ENCODE measurements around the gene CHIT1.

Gene CHIT1

DNA sequence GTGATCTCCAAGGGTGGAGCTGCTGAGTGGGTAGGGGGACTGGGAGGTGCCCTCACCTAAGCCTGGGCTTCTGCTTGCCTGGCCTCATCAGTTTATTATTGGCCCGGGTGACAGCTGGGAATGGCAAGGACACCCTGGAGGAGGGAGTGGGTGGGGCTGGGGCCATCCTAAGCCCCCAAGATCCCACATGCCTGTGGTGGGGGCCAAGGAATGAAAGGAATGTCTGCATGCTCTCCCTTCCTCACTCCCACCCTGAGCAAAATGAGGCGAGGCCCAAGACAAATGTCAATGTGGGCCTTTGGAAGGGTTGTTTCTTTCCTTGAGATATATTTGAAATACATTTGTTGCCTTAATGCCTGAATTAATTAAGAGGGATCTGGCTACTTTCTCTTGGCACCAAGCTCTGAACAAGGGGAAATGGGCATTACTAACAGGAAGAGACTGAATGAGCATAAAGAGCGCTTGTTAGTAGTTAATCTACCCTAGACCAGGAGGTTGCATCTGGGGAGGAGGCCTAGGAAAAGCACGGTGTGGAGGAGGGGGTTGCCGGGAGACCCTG lies 23.3 kb downstream of the CHIT1 start:
- H3K4me3 ChIP-seq (ENCODE audit: low read depth, low read length) = no peak overlapping the region
- DNase-seq (ENCODE audit: low read depth) = no peak
- TF ChIP-seq, protein P1, sequence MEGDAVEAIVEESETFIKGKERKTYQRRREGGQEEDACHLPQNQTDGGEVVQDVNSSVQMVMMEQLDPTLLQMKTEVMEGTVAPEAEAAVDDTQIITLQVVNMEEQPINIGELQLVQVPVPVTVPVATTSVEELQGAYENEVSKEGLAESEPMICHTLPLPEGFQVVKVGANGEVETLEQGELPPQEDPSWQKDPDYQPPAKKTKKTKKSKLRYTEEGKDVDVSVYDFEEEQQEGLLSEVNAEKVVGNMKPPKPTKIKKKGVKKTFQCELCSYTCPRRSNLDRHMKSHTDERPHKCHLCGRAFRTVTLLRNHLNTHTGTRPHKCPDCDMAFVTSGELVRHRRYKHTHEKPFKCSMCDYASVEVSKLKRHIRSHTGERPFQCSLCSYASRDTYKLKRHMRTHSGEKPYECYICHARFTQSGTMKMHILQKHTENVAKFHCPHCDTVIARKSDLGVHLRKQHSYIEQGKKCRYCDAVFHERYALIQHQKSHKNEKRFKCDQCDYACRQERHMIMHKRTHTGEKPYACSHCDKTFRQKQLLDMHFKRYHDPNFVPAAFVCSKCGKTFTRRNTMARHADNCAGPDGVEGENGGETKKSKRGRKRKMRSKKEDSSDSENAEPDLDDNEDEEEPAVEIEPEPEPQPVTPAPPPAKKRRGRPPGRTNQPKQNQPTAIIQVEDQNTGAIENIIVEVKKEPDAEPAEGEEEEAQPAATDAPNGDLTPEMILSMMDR (IDR thresholded peaks at IDR 0.05; ENCODE audit: low read depth, low read length) = no peak
- TF ChIP-seq, protein P2, sequence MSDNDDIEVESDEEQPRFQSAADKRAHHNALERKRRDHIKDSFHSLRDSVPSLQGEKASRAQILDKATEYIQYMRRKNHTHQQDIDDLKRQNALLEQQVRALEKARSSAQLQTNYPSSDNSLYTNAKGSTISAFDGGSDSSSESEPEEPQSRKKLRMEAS (IDR thresholded peaks at IDR 0.05; ENCODE audit: low read depth, low read length) = no peak
- TF ChIP-seq MYC (IDR thresholded peaks at IDR 0.05; ENCODE audit: low read depth, low read length) = no peak
- no peak for TF ChIP-seq POLR2A (IDR thresholded peaks at IDR 0.05; ENCODE audit: extremely low read depth, insufficient read length)

DNA sequence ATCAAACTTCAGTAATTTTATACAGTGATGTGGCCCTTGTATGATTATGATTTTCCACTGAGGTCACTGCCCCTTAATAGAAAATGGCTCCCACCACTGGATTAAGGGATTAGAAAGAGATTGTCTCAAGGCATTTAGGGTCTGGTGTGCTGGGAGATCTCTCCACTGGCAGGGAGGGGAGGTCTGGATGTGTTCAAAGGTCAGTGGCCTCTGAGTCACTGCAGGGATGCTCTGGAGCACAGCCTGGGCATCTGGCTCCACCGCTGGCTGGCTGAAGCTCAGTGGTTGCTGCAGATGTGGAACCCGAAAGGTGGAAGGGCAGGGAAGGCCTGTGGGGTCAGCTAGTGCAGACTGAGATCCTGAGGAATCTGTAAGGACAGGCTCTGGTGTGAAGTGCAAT lies 24.7 kb downstream of the CHIT1 start:
- H3K4me3 ChIP-seq (ENCODE audit: low read depth, low read length) = no peak overlapping the region
- no peak for DNase-seq (ENCODE audit: low read depth)
- TF ChIP-seq MYC (IDR thresholded peaks at IDR 0.05; ENCODE audit: low read depth, low read length) (no peak), POLR2A (IDR thresholded peaks at IDR 0.05; ENCODE audit: extremely low read depth, insufficient read length) (no peak)
- TF ChIP-seq, protein P1 (IDR thresholded peaks at IDR 0.05; ENCODE audit: low read depth, low read length) = no peak
- TF ChIP-seq, protein P2 (IDR thresholded peaks at IDR 0.05; ENCODE audit: low read depth, low read length) = no peak

DNA sequence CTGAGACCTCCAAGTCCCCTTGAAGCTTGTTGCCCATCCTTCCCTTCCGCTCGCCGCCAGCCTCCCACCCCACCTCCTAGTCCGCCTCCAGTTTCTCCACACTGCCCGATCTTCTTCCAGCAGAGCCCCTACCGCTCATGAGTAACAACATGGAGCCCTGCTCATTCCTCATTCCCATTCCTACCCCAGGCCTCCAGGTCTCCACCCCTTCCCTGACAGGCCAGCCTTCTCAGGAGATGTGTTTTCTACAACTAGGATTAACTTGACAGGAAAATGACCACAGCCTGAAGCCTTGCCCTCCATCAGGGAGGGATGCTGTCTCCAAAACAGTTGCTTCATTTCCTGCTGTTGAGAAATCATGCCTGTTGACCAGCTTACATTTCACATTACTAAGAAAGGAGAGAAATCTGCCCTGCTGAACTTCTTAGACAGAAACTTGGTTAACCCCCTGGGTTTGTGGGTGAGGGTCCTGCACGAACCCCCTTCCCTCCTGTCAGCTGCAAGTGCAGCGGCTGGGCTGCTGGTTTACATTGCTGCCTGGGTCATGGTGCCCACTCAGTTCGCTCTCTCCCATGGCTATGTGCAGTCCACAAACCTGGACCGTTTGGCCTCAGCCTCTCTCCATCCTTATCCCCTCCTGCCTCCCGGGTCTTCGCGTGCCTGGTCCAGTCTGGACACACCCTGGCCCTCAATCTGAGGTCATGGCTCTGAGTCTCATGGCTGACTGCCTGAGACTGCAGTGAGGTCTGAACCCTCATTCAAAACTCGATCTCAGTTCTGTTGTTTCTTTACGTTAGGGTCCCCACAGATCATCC lies 26.8 kb downstream of the CHIT1 start:
- peak; percentile 90 for DNase-seq (ENCODE audit: low read depth)
- H3K4me3 ChIP-seq (ENCODE audit: low read depth, low read length) = no peak overlapping the region
- TF ChIP-seq, protein P2 (IDR thresholded peaks at IDR 0.05; ENCODE audit: low read depth, low read length) = no peak
- TF ChIP-seq, protein P1 (IDR thresholded peaks at IDR 0.05; ENCODE audit: low read depth, low read length) = no peak
- TF ChIP-seq MYC (IDR thresholded peaks at IDR 0.05; ENCODE audit: low read depth, low read length) (no peak), POLR2A (IDR thresholded peaks at IDR 0.05; ENCODE audit: extremely low read depth, insufficient read length) (no peak)

DNA sequence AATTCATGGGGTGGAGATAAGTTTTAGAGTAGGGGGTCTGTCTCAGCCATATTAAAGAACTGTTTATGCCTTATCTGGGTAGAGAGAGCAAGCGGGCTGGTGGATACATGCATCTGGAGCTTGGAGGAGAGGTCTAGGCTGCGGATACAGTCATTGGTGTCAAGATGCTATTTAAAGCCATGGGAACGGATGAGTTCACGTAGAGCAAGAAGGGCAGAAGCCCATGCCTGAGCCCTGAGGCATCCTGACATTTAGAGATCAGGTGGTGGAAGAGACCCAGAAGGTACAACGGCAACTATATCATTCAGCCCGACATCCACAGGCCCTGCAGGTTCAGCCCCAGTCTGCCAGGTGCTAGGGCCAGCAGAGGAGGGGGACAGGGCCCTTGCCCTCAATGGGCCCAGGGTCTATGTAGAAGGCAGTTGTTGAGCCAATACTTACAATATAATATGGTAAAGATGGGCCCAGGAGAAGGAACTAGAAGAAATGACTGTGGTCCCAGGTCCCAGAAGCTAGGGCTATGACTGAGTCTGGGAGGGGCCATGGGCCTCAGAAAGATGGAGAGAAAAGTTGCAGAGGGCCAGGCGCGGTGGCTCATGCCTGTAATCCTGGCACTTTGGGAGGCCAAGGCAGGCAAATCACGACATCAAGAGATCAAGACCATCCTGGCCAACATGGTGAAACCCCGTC lies 27.8 kb downstream of the CHIT1 start:
- TF ChIP-seq, protein P1 (IDR thresholded peaks at IDR 0.05; ENCODE audit: low read depth, low read length) = no peak
- TF ChIP-seq POLR2A (IDR thresholded peaks at IDR 0.05; ENCODE audit: extremely low read depth, insufficient read length) (no peak), MYC (IDR thresholded peaks at IDR 0.05; ENCODE audit: low read depth, low read length) (no peak)
- TF ChIP-seq, protein P2 (IDR thresholded peaks at IDR 0.05; ENCODE audit: low read depth, low read length) = no peak

DNA sequence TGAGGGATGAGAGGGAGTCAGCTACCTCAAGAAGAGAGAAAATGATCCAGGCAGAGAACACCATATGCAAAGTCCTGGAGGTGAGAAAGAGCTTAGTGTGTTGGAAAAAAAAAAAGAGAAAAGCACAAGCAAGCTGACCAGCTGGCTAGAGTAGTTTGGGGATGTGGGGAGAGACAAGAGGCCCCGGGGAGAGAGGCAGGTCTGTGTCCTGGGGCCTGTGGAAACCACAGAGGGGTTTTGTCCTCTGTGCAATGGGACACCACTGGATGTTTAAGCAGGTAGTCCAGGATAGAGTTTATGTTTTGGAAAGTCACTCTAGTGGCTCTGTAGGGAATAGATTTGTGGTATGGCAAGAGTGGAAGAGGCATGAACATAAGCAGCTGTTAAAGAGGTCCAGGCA lies 28.6 kb downstream of the CHIT1 start:
- TF ChIP-seq, protein P2 (IDR thresholded peaks at IDR 0.05; ENCODE audit: low read depth, low read length) = no peak
- TF ChIP-seq MYC (IDR thresholded peaks at IDR 0.05; ENCODE audit: low read depth, low read length) (no peak), POLR2A (IDR thresholded peaks at IDR 0.05; ENCODE audit: extremely low read depth, insufficient read length) (no peak)
- TF ChIP-seq, protein P1 (IDR thresholded peaks at IDR 0.05; ENCODE audit: low read depth, low read length) = no peak
- DNase-seq (ENCODE audit: low read depth) = peak; percentile 63
- H3K4me3 ChIP-seq (ENCODE audit: low read depth, low read length) = no peak overlapping the region

More for the DNA sequence above, 27.8 kb downstream of the CHIT1 start:
- H3K4me3 ChIP-seq (ENCODE audit: low read depth, low read length) = no peak overlapping the region
- DNase-seq (ENCODE audit: low read depth) = no peak
